HEK293T (cell line): ENCODE data around the gene UBAC1.
"Not testable (repeated sequence)": the region's sequence is repeated elsewhere in the genome, so short reads cannot be mapped to it uniquely, and the experiment has no call there.

Experiments used
- CTCF ChIA-PET: fragments of 350-600 bp; formaldehyde crosslinking; extraction: SDS; loops from one replicate; lab custom pipeline; 2021; ENCODE audit warnings: antibody characterized with exemption, inconsistent platforms; lab: Yijun Ruan, JAX
- POLR2A ChIA-PET: fragments of 350-600 bp; formaldehyde crosslinking; extraction: SDS; loops from one replicate; lab custom pipeline; 2020; ENCODE audit warnings: antibody characterized with exemption, inconsistent platforms; lab: Yijun Ruan, JAX
- DNase-seq: peaks from one replicate; pipeline ENCODE4 v3.0.0; 2012; ENCODE audit warnings: mixed read lengths; ENCODE audit errors: extremely low spot score
- ARNT ChIP-seq: fragments of 450-650 bp; IDR thresholded peaks from 2 replicates; pipeline ENCODE4 v1.6.1; 2017; ENCODE audit warnings: mild to moderate bottlenecking
- BHLHE40 ChIP-seq: fragments of 450-650 bp; IDR thresholded peaks from 2 replicates; pipeline ENCODE4 v1.6.1; 2016; ENCODE audit warnings: mild to moderate bottlenecking, moderate library complexity, borderline replicate concordance
- CTBP1 ChIP-seq: fragments of 450-650 bp; IDR thresholded peaks from 2 replicates; pipeline ENCODE4 v1.6.1; 2016; ENCODE audit warnings: borderline replicate concordance
- ELF4 ChIP-seq: fragments of 450-650 bp; IDR thresholded peaks from 2 replicates; pipeline ENCODE4 v1.6.1; 2017; ENCODE audit warnings: antibody characterized with exemption
- FOXA1 ChIP-seq: fragments of 450-650 bp; IDR thresholded peaks from 2 replicates; pipeline ENCODE4 v1.6.1; 2016; ENCODE audit warnings: mild to moderate bottlenecking
- FOXK2 ChIP-seq: fragments of 450-650 bp; IDR thresholded peaks from 2 replicates; pipeline ENCODE4 v1.6.1; 2016; ENCODE audit warnings: mild to moderate bottlenecking
- FOXM1 ChIP-seq: fragments of 450-650 bp; IDR thresholded peaks from 2 replicates; pipeline ENCODE4 v1.6.1; 2017; ENCODE audit warnings: mild to moderate bottlenecking, borderline replicate concordance
- HDGF ChIP-seq: fragments of 450-650 bp; IDR thresholded peaks from 2 replicates; pipeline ENCODE4 v1.6.1; 2017; ENCODE audit warnings: antibody characterized with exemption, borderline replicate concordance
- L3MBTL2 ChIP-seq: fragments of 450-650 bp; conservative IDR thresholded peaks from 2 replicates; pipeline ENCODE4 v1.6.1; 2016; ENCODE audit warnings: mild to moderate bottlenecking
- LEF1 ChIP-seq: fragments of 450-650 bp; IDR thresholded peaks from 2 replicates; pipeline ENCODE4 v1.6.1; 2017; ENCODE audit warnings: mild to moderate bottlenecking, borderline replicate concordance
- NFRKB ChIP-seq: fragments of 450-650 bp; IDR thresholded peaks from 2 replicates; pipeline ENCODE4 v1.6.1; 2016; ENCODE audit warnings: mild to moderate bottlenecking, moderate library complexity
- PKNOX1 ChIP-seq: fragments of 450-650 bp; IDR thresholded peaks from 2 replicates; pipeline ENCODE4 v1.6.1; 2016
- SP1 ChIP-seq: fragments of 450-650 bp; IDR thresholded peaks from 2 replicates; pipeline ENCODE4 v1.6.1; 2017
- SUZ12 ChIP-seq: fragments of 450-650 bp; IDR thresholded peaks from 2 replicates; pipeline ENCODE4 v1.6.1; 2016; ENCODE audit warnings: mild to moderate bottlenecking
- TARDBP ChIP-seq: fragments of 450-650 bp; IDR thresholded peaks from 2 replicates; pipeline ENCODE4 v1.6.1; 2016
- ZNF384 ChIP-seq: fragments of 450-650 bp; IDR thresholded peaks from 2 replicates; pipeline ENCODE4 v1.6.1; 2016

Gene UBAC1

GRCh38 chr9:135923508-135923907 is 37.7 kb downstream of the UBAC1 start:
- TF ChIP-seq HDGF (no peak), FOXK2 (no peak), SP1 (no peak), NFRKB (no peak), CTBP1 (no peak), PKNOX1 (no peak)
- DNase-seq, result no peak
- CTCF ChIA-PET, result no interaction called here
- POLR2A ChIA-PET, result no interaction called here

- no peak for TF ChIP-seq ARNT
- TF ChIP-seq FOXM1, result no peak
- no peak for TF ChIP-seq LEF1
- no peak for TF ChIP-seq CTBP1
- TF ChIP-seq FOXA1, result no peak
- TF ChIP-seq HDGF, result no peak
- no peak for TF ChIP-seq ZNF384
- no peak for TF ChIP-seq FOXK2
- no peak for TF ChIP-seq SUZ12
- TF ChIP-seq NFRKB, result no peak
- TF ChIP-seq TARDBP, result no peak
- TF ChIP-seq ELF4, result no peak
- no peak for TF ChIP-seq L3MBTL2
- no peak for TF ChIP-seq BHLHE40
- no peak for TF ChIP-seq PKNOX1
- no peak for TF ChIP-seq SP1
- no peak for DNase-seq
- ChIA-PET CTCF (no interaction called here), POLR2A (interaction anchor here (1.0 kb wide), 1 partner anchor 15 kb away, joined by 3 read pairs; the partner anchor contains the start of gene CAMSAP1)
Measured at GRCh38 chr9:135921749-135922310, 39.3 kb downstream of the UBAC1 start.

- CTCF ChIA-PET, result no interaction called here
- no peak for TF ChIP-seq FOXK2
- TF ChIP-seq ZNF384, result no peak
- no peak for TF ChIP-seq SP1
- TF ChIP-seq LEF1, result no peak
- no peak for TF ChIP-seq PKNOX1
- TF ChIP-seq NFRKB, result no peak
- TF ChIP-seq ELF4, result no peak
- no peak for TF ChIP-seq SUZ12
- no peak for TF ChIP-seq L3MBTL2
- TF ChIP-seq FOXA1, result no peak
- no peak for TF ChIP-seq HDGF
- DNase-seq, result no peak
- POLR2A ChIA-PET, result interaction anchor here (1.0 kb wide), 1 partner anchor 14 kb away, joined by 3 read pairs; the partner anchor contains the start of gene CAMSAP1
Measured at GRCh38 chr9:135920973-135921585, 40.1 kb downstream of the UBAC1 start.

GRCh38 chr9:135920256-135920930 is 40.8 kb downstream of the UBAC1 start:
- ChIA-PET CTCF (no interaction called here), POLR2A (no interaction called here)
- no peak for DNase-seq
- TF ChIP-seq SUZ12 (no peak), ARNT (no peak), CTBP1 (no peak), TARDBP (no peak), FOXK2 (no peak), SP1 (no peak), FOXM1 (no peak), FOXA1 (no peak), PKNOX1 (no peak), LEF1 (no peak), L3MBTL2 (no peak), NFRKB (no peak), HDGF (no peak), BHLHE40 (no peak), ELF4 (no peak), ZNF384 (no peak)

- TF ChIP-seq SP1 (no peak), PKNOX1 (no peak), L3MBTL2 (no peak), HDGF (no peak), NFRKB (no peak), ARNT (no peak), BHLHE40 (no peak), LEF1 (no peak), TARDBP (no peak), ELF4 (no peak), SUZ12 (no peak), ZNF384 (no peak), FOXA1 (no peak), FOXK2 (no peak), FOXM1 (no peak)
- DNase-seq, result no peak
- ChIA-PET CTCF (no interaction called here), POLR2A (no interaction called here)
Measured at GRCh38 chr9:135919318-135919890, 41.8 kb downstream of the UBAC1 start.

- CTCF ChIA-PET, DNase-seq, POLR2A ChIA-PET: not testable (repeated sequence)
Measured at GRCh38 chr9:135916227-135916626, 44.9 kb downstream of the UBAC1 start.
